GM18508 (cell line): ENCODE results near the gene CHST11.

Experiments used
- ATAC-seq: cut with Tn5 transposase; IDR thresholded peaks from one replicate; pipeline ENCODE4 v1.9.1; 2021; ENCODE audit warnings: moderate number of reproducible peaks; ENCODE audit not compliant: insufficient read depth, unreplicated experiment

The CHST11 gene

GRCh38 chr12:104458694-104459367 is 2.1 kb downstream of the CHST11 start:
- ATAC-seq, result no peak

- ATAC-seq, result no peak
These were observed 2.7 kb downstream of the CHST11 start for GRCh38 chr12:104459368-104459909.

GRCh38 chr12:104460041-104460719 is 3.4 kb downstream of the CHST11 start:
- ATAC-seq, result no peak

GRCh38 chr12:104460973-104461698 is 4.4 kb downstream of the CHST11 start:
- ATAC-seq, result no peak

- no peak for ATAC-seq
These were observed 5.6 kb downstream of the CHST11 start for GRCh38 chr12:104462325-104462724.

GRCh38 chr12:104462931-104463339 is 6.2 kb downstream of the CHST11 start:
- ATAC-seq, result peak; percentile 73

- no peak for ATAC-seq
These were observed 6.6 kb downstream of the CHST11 start for GRCh38 chr12:104463368-104463767.

GRCh38 chr12:104464899-104465298 is 8.2 kb downstream of the CHST11 start:
- no peak for ATAC-seq

- no peak for ATAC-seq
These were observed 10.1 kb downstream of the CHST11 start for GRCh38 chr12:104466709-104467345.

- no peak for ATAC-seq
These were observed 10.6 kb downstream of the CHST11 start for GRCh38 chr12:104467346-104467837.

GRCh38 chr12:104468371-104468770 is 11.6 kb downstream of the CHST11 start:
- ATAC-seq, result no peak

- ATAC-seq, result no peak
These were observed 12.3 kb downstream of the CHST11 start for GRCh38 chr12:104469066-104469465.

GRCh38 chr12:104469523-104469922 is 12.8 kb downstream of the CHST11 start:
- no peak for ATAC-seq

- no peak for ATAC-seq
These were observed 13.8 kb downstream of the CHST11 start for GRCh38 chr12:104470521-104470920.

GRCh38 chr12:104471336-104471735 is 14.6 kb downstream of the CHST11 start:
- ATAC-seq, result no peak

GRCh38 chr12:104472748-104473147 is 16.0 kb downstream of the CHST11 start:
- ATAC-seq, result no peak

GRCh38 chr12:104473374-104473983 is 16.7 kb downstream of the CHST11 start:
- ATAC-seq, result no peak

- ATAC-seq, result no peak
These were observed 18.5 kb downstream of the CHST11 start for GRCh38 chr12:104475271-104475670.

- ATAC-seq, result no peak
These were observed 21.0 kb downstream of the CHST11 start for GRCh38 chr12:104477510-104478390.
